ENCODE results near the gene CYP26A1.

DNA sequence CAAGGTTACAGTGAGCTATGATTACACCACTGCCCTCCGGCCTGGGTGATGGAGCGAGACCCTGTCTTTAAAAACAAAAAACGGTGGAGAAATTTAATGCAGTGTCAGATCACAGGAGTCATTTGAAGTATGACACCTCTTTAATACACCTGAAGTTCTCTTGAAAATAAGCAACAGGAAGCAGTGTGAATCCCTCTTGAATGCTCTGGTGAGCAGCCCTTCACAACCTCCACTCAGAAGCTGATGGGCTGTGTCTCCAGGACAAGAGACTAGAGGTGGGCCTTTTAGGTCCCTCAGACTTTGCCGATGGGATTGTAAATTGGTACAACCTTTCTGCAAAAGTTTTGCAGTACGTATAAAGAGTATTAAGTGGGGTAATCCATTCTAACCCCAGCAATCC lies 50.1 kb downstream of the CYP26A1 start:
- TF ChIP-seq EZH2 (IDR thresholded peaks at IDR 0.05; ENCODE audit: borderline replicate concordance, low read depth, low read length, poor library complexity, severe bottlenecking) (no peak), CTCF (conservative IDR thresholded peaks at IDR 0.05; ENCODE audit: low read depth, low read length) (no peak)
